GM10847 (cell line): Measurements from ENCODE around the gene DDB1.

ENCODE experiments used
- POLR2A ChIP-seq: IDR thresholded peaks from 2 replicates; pipeline ENCODE4 v1.6.1; 2011; ENCODE audit not compliant: insufficient read length; ENCODE audit errors: extremely low read depth

Gene DDB1

GRCh38 chr11:61273178-61274078 is 59.5 kb downstream of the DDB1 start:
- no peak for TF ChIP-seq POLR2A

- no peak for TF ChIP-seq POLR2A
These were observed 60.2 kb downstream of the DDB1 start for GRCh38 chr11:61272731-61273130.

- TF ChIP-seq POLR2A, result no peak
These were observed 62.4 kb downstream of the DDB1 start for GRCh38 chr11:61270354-61271076.

- TF ChIP-seq POLR2A, result no peak
These were observed 64.2 kb downstream of the DDB1 start for GRCh38 chr11:61268588-61269250.

- no peak for TF ChIP-seq POLR2A
These were observed 65.5 kb downstream of the DDB1 start for GRCh38 chr11:61267437-61267841.

- TF ChIP-seq POLR2A, result no peak
These were observed 66.3 kb downstream of the DDB1 start for GRCh38 chr11:61266602-61267001.

- no peak for TF ChIP-seq POLR2A
These were observed 67.5 kb downstream of the DDB1 start for GRCh38 chr11:61265357-61265756.

- no peak for TF ChIP-seq POLR2A
These were observed 68.1 kb downstream of the DDB1 start for GRCh38 chr11:61264795-61265194.

GRCh38 chr11:61264371-61264770 is 68.5 kb downstream of the DDB1 start:
- no peak for TF ChIP-seq POLR2A

- no peak for TF ChIP-seq POLR2A
These were observed 73.5 kb downstream of the DDB1 start for GRCh38 chr11:61259363-61259762.

GRCh38 chr11:61258546-61258945 is 74.4 kb downstream of the DDB1 start:
- no peak for TF ChIP-seq POLR2A

- no peak for TF ChIP-seq POLR2A
These were observed 76.0 kb downstream of the DDB1 start for GRCh38 chr11:61256710-61257482.

- TF ChIP-seq POLR2A, result no peak
These were observed 78.4 kb downstream of the DDB1 start for GRCh38 chr11:61254403-61255025.
